ENCODE measurements around the gene GZMB. TPM values are rescaled to one million over a fixed set of nuclear protein-coding genes. Genes with fewer than 3 reads are reported as not detected.
"Not testable (repeated sequence)": the region's sequence is repeated elsewhere in the genome, so short reads cannot be mapped to it uniquely, and the experiment has no call there.

The GZMB gene
- total RNA-seq, 2 donors from 2014 or later = 1,173 to 2,090 TPM

GRCh38 chr14:24662753-24663152 is 28.8 kb upstream of the GZMB start:
- H3K36me3 Mint-ChIP-seq = peaks cover under 1% of the 10 kb centered on the region
- no peak for ATAC-seq

GRCh38 chr14:24659916-24660570 is 26.1 kb upstream of the GZMB start:
- peak; percentile 86 to 89 for ATAC-seq
- H3K36me3 Mint-ChIP-seq = no peaks in the 10 kb centered on the region

More at GRCh38 chr14:24662753-24663152, 28.8 kb upstream of the GZMB start:
- no peak for DNase-seq (ENCODE audit: low spot score)
- Mint-ChIP-seq H3K4me3 (peak overlapping the region; percentile 78), H3K27me3 (no peaks in the 10 kb centered on the region), H3K27ac (peak overlapping the region; percentile 93 to 94), H3K9me3 (peaks cover under 1% of the 10 kb centered on the region), H3K4me1 (ENCODE audit: low read depth in 2 of 2) (peaks cover 77 to 88% of the 10 kb centered on the region in 2 donors)

GRCh38 chr14:24648361-24648760 is 14.4 kb upstream of the GZMB start:
- H3K27ac Mint-ChIP-seq; H3K4me3 Mint-ChIP-seq; H3K27me3 Mint-ChIP-seq; H3K9me3 Mint-ChIP-seq; ATAC-seq; DNase-seq (ENCODE audit: low spot score): not testable (repeated sequence)
- peaks cover 26% of the 10 kb centered on the region for H3K36me3 Mint-ChIP-seq
- H3K4me1 Mint-ChIP-seq (ENCODE audit: low read depth in 2 of 2) = peaks cover 25 to 42% of the 10 kb centered on the region in 2 donors

More at GRCh38 chr14:24659916-24660570, 26.1 kb upstream of the GZMB start:
- peak overlapping the region; percentile 67 for H3K4me3 Mint-ChIP-seq
- DNase-seq (ENCODE audit: low spot score) = no peak
- no peaks in the 10 kb centered on the region for H3K27me3 Mint-ChIP-seq
- H3K27ac Mint-ChIP-seq = peak overlapping the region; percentile 82 to 94
- H3K4me1 Mint-ChIP-seq (ENCODE audit: low read depth in 2 of 2) = peaks cover 52 to 69% of the 10 kb centered on the region in 2 donors
- no peaks in the 10 kb centered on the region for H3K9me3 Mint-ChIP-seq

- Mint-ChIP-seq H3K27me3 (no peaks in the 10 kb centered on the region), H3K9me3 (peaks cover 3% of the 10 kb centered on the region), H3K4me3 (peak overlapping the region; percentile 4), H3K36me3 (peaks cover 5% of the 10 kb centered on the region), H3K4me1 (ENCODE audit: low read depth in 2 of 2) (peaks cover 36% of the 10 kb centered on the region in 2 donors), H3K27ac (peak overlapping the region; percentile 30 to 41)
- ATAC-seq (no peak), DNase-seq (ENCODE audit: low spot score) (no peak)
These were observed 5.9 kb upstream of the GZMB start for GRCh38 chr14:24639905-24640304.

- ATAC-seq (no peak), DNase-seq (ENCODE audit: low spot score) (no peak)
- H3K4me1 Mint-ChIP-seq (ENCODE audit: low read depth in 2 of 2) = peaks cover 36 to 38% of the 10 kb centered on the region in 2 donors
- H3K27ac Mint-ChIP-seq = peak overlapping the region; percentile 30 to 41
- H3K36me3 Mint-ChIP-seq = peaks cover 5% of the 10 kb centered on the region
- peaks cover 3% of the 10 kb centered on the region for H3K9me3 Mint-ChIP-seq
- no peaks in the 10 kb centered on the region for H3K27me3 Mint-ChIP-seq
- H3K4me3 Mint-ChIP-seq = no peak overlapping the region
These were observed 5.3 kb upstream of the GZMB start for GRCh38 chr14:24639270-24639669.

GRCh38 chr14:24633353-24633752 is 637 bp downstream of the GZMB start:
- no peaks in the 10 kb centered on the region for H3K27me3 Mint-ChIP-seq
- H3K27ac Mint-ChIP-seq = peak overlapping the region; percentile 99 to 100
- H3K4me1 Mint-ChIP-seq (ENCODE audit: low read depth in 2 of 2) = peaks cover 60 to 63% of the 10 kb centered on the region in 2 donors
- peaks cover 33% of the 10 kb centered on the region for H3K36me3 Mint-ChIP-seq
- peak overlapping the region; percentile 98 for H3K4me3 Mint-ChIP-seq
- ATAC-seq = peak in 1 of 2 donors; percentile 37
- DNase-seq (ENCODE audit: low spot score) = no peak
- H3K9me3 Mint-ChIP-seq = peaks cover 3% of the 10 kb centered on the region

GRCh38 chr14:24632761-24633160 is 1.2 kb downstream of the GZMB start:
- Mint-ChIP-seq H3K4me1 (ENCODE audit: low read depth in 2 of 2) (peaks cover 66% of the 10 kb centered on the region in 2 donors), H3K9me3 (peaks cover 3% of the 10 kb centered on the region), H3K4me3 (peak overlapping the region; percentile 98), H3K36me3 (peaks cover 33% of the 10 kb centered on the region), H3K27ac (peak overlapping the region; percentile 99 to 100), H3K27me3 (no peaks in the 10 kb centered on the region)
- ATAC-seq = no peak
- no peak for DNase-seq (ENCODE audit: low spot score)

GRCh38 chr14:24632336-24632735 is 1.7 kb downstream of the GZMB start:
- H3K4me3 Mint-ChIP-seq = peak overlapping the region; percentile 98
- H3K27ac Mint-ChIP-seq = peak overlapping the region; percentile 99 to 100
- H3K9me3 Mint-ChIP-seq = peaks cover 3% of the 10 kb centered on the region
- no peak for ATAC-seq
- no peaks in the 10 kb centered on the region for H3K27me3 Mint-ChIP-seq
- H3K36me3 Mint-ChIP-seq = peaks cover 37% of the 10 kb centered on the region
- DNase-seq (ENCODE audit: low spot score) = no peak
- H3K4me1 Mint-ChIP-seq (ENCODE audit: low read depth in 2 of 2) = peaks cover 70% of the 10 kb centered on the region in 2 donors

- H3K4me1 Mint-ChIP-seq (ENCODE audit: low read depth in 2 of 2) = peaks cover 71 to 73% of the 10 kb centered on the region in 2 donors
- peak overlapping the region; percentile 98 for H3K4me3 Mint-ChIP-seq
- peaks cover 37% of the 10 kb centered on the region for H3K36me3 Mint-ChIP-seq
- H3K9me3 Mint-ChIP-seq = peaks cover 3% of the 10 kb centered on the region
- peak overlapping the region; percentile 99 to 100 for H3K27ac Mint-ChIP-seq
- H3K27me3 Mint-ChIP-seq = no peaks in the 10 kb centered on the region
- ATAC-seq = peak; percentile 41 to 56
- DNase-seq (ENCODE audit: low spot score) = peak; percentile 73
These were observed 2.1 kb downstream of the GZMB start for GRCh38 chr14:24631749-24632335.

GRCh38 chr14:24630872-24631477 is 3.0 kb downstream of the GZMB start:
- no peak for ATAC-seq
- H3K36me3 Mint-ChIP-seq = peaks cover 32% of the 10 kb centered on the region
- H3K27ac Mint-ChIP-seq = peak overlapping the region; percentile 99 to 100
- DNase-seq (ENCODE audit: low spot score) = no peak
- H3K4me1 Mint-ChIP-seq (ENCODE audit: low read depth in 2 of 2) = peaks cover 68 to 72% of the 10 kb centered on the region in 2 donors
- no peaks in the 10 kb centered on the region for H3K27me3 Mint-ChIP-seq
- H3K9me3 Mint-ChIP-seq = no peaks in the 10 kb centered on the region
- peak overlapping the region; percentile 98 for H3K4me3 Mint-ChIP-seq

- no peaks in the 10 kb centered on the region for H3K27me3 Mint-ChIP-seq
- ATAC-seq (no peak), DNase-seq (ENCODE audit: low spot score) (no peak)
- peak overlapping the region; percentile 98 for H3K4me3 Mint-ChIP-seq
- peaks cover 32% of the 10 kb centered on the region for H3K36me3 Mint-ChIP-seq
- H3K4me1 Mint-ChIP-seq (ENCODE audit: low read depth in 2 of 2) = peaks cover 73 to 76% of the 10 kb centered on the region in 2 donors
- H3K9me3 Mint-ChIP-seq = no peaks in the 10 kb centered on the region
- H3K27ac Mint-ChIP-seq = peak overlapping the region; percentile 99 to 100
These were observed 3.7 kb downstream of the GZMB start for GRCh38 chr14:24630087-24630871.

- Mint-ChIP-seq H3K4me3 (peak overlapping the region; percentile 98), H3K9me3 (no peaks in the 10 kb centered on the region), H3K36me3 (peaks cover 32% of the 10 kb centered on the region), H3K4me1 (ENCODE audit: low read depth in 2 of 2) (peaks cover 70 to 73% of the 10 kb centered on the region in 2 donors), H3K27ac (peak overlapping the region; percentile 99 to 100), H3K27me3 (no peaks in the 10 kb centered on the region)
- ATAC-seq (no peak), DNase-seq (ENCODE audit: low spot score) (no peak)
These were observed 4.5 kb downstream of the GZMB start for GRCh38 chr14:24629521-24629920.

- Mint-ChIP-seq H3K9me3 (no peaks in the 10 kb centered on the region), H3K4me3 (no peak overlapping the region), H3K4me1 (ENCODE audit: low read depth in 2 of 2) (peaks cover 43 to 54% of the 10 kb centered on the region in 2 donors), H3K36me3 (peaks cover 3% of the 10 kb centered on the region), H3K27ac (peak overlapping the region; percentile 79 to 80), H3K27me3 (no peaks in the 10 kb centered on the region)
- no peak for ATAC-seq
- no peak for DNase-seq (ENCODE audit: low spot score)
These were observed 20.2 kb downstream of the GZMB start for GRCh38 chr14:24613747-24614146.
